Activated CD8-positive, alpha-beta memory T cell treated with anti-CD3 and anti-CD28 coated beads, Interleukin-2, amount 10 ng/mL, durations not matched to agents 7 days and 5 days (primary cell): ENCODE results near the gene CD36. TPM values are rescaled to one million over a fixed set of nuclear protein-coding genes. Genes with fewer than 3 reads are reported as not detected.

Source experiments
- ATAC-seq: fragments of 150-1000 bp; cut with Tn5 transposase; one replicate; pipeline ENCODE4 v1.10.0; 2021; ENCODE audit warnings: moderate library complexity
- CTCF ChIA-PET: fragments of 350-600 bp; sonication (Branson Sonifier 250); formaldehyde crosslinking; loops from one replicate; lab custom pipeline; 2021; ENCODE audit warnings: antibody characterized with exemption; lab: Charles Lee
- DNase-seq: peaks from one replicate; pipeline ENCODE4 v3.0.0-alpha.2; 2020
- H3K27ac Mint-ChIP-seq: one replicate; pipeline ENCODE4 v1.8.0; 2021; ENCODE audit warnings: mild to moderate bottlenecking, mixed read lengths
- H3K27me3 Mint-ChIP-seq: one replicate; pipeline ENCODE4 v1.8.0; 2021; ENCODE audit warnings: mixed read lengths
- H3K36me3 Mint-ChIP-seq: one replicate; pipeline ENCODE4 v1.8.0; 2021; ENCODE audit warnings: mild to moderate bottlenecking, mixed read lengths
- H3K4me1 Mint-ChIP-seq: one replicate; pipeline ENCODE4 v1.8.0; 2021; ENCODE audit warnings: mixed read lengths
- H3K4me3 Mint-ChIP-seq: one replicate; pipeline ENCODE4 v1.8.0; 2021; ENCODE audit warnings: mild to moderate bottlenecking, moderate library complexity, mixed read lengths
- H3K9me3 Mint-ChIP-seq: one replicate; pipeline ENCODE4 v1.8.0; 2022; ENCODE audit warnings: low read depth, mixed read lengths
- total RNA-seq, 2 experiments: library from RNA; stranded (reverse); gene quantifications; one replicate each; pipeline ENCODE4 v1.2.3, GENCODE V29; 2021

CD36 gene
- total RNA-seq, 2 experiments from 2014 or later, result not detected

DNA sequence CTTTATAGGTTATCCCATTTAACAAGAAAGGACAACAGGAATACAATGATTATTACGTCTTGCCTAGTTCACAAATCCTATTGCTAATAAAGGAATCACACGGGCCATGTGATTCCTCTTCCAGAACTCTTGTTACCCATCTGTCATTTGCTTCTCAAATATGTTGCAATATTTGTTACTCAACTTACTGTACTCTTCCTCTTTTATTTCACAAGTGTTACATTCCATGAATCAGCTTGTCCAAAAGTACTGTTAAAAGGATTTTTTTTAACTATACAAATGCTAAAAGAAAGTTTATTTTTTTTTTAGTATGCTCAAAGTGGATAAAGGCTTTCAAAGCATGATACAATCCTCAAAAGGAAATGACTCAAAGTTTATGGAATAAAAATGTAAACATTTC is 3.9 kb upstream of the CD36 start:
- no peaks in the 10 kb centered on the region for H3K36me3 Mint-ChIP-seq
- no peak overlapping the region for H3K4me3 Mint-ChIP-seq
- no peak for DNase-seq
- no peaks in the 10 kb centered on the region for H3K4me1 Mint-ChIP-seq
- H3K9me3 Mint-ChIP-seq, result no peaks in the 10 kb centered on the region
- no peak for ATAC-seq
- no peaks in the 10 kb centered on the region for H3K27me3 Mint-ChIP-seq
- CTCF ChIA-PET, result no interaction called here
- no peak overlapping the region for H3K27ac Mint-ChIP-seq

DNA sequence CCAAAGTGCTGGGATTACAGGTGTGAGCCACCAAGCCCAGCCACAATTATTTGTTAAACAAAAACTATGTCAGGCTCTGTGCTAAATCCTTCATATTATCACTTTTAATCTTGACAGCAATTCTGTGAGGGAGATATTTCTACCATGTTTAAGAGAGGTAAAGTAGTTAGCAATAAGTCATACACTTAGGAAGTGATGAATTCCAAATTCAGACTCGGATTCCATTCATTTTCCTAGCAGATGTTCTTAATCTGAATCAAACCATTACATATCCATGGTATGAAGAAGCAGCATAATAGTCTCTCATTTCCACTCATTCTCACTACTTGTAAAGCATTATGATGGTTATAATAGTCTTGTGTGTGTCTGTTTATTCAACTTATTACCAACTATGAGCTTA is 2.9 kb upstream of the CD36 start:
- no peak overlapping the region for H3K27ac Mint-ChIP-seq
- H3K27me3 Mint-ChIP-seq, result no peaks in the 10 kb centered on the region
- no peaks in the 10 kb centered on the region for H3K9me3 Mint-ChIP-seq
- DNase-seq (no peak), ATAC-seq (no peak)
- no peaks in the 10 kb centered on the region for H3K36me3 Mint-ChIP-seq
- CTCF ChIA-PET, result no interaction called here
- H3K4me3 Mint-ChIP-seq, result no peak overlapping the region
- no peaks in the 10 kb centered on the region for H3K4me1 Mint-ChIP-seq

DNA sequence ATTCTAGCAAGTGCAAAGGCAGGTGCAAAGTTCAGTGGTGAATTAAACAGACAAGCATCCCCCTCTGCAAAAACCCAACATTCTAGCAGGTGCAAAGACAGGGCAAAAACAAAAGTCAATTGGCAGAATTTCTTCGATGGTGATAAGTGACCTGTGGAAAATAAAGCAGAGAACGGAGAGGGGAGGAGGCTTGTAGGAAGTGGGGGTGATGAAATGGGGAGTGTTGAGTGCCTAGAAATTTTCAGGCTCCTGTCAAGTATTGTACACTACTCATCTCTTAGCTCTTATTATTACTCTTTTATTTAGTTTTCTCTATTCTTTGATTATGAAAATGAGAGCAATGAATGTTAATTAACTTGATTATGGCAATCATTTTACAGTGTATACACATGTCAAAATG is 2.4 kb upstream of the CD36 start:
- CTCF ChIA-PET, result no interaction called here
- Mint-ChIP-seq H3K4me1 (no peaks in the 10 kb centered on the region), H3K27ac (no peak overlapping the region), H3K9me3 (no peaks in the 10 kb centered on the region), H3K4me3 (no peak overlapping the region), H3K27me3 (no peaks in the 10 kb centered on the region), H3K36me3 (no peaks in the 10 kb centered on the region)
- DNase-seq, result no peak
- ATAC-seq, result no peak

GRCh38 chr7:80636709-80637108 is 1.7 kb upstream of the CD36 start:
- DNase-seq, result no peak
- Mint-ChIP-seq H3K36me3 (no peaks in the 10 kb centered on the region), H3K27ac (no peak overlapping the region), H3K27me3 (no peaks in the 10 kb centered on the region), H3K9me3 (no peaks in the 10 kb centered on the region), H3K4me1 (no peaks in the 10 kb centered on the region), H3K4me3 (no peak overlapping the region)
- no peak for ATAC-seq
- CTCF ChIA-PET, result no interaction called here

DNA sequence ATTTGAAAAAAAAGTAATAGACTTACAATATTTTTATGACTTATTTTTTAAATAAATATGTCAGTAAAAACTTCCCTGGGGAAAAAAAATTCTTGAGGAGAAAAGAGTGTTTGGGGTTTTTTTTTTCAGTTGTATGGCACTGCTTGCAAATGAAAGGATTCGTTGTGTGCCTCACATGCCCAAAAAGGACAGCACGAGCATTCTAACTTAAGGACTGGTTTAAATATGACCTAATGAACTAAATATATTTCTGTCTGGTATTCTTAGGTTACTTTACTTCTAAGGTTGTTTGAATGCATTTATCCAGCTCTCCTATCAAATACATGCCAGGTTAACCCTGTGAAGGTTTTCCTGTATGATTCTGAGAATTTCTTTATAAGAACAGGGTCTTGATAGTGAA is 988 bp upstream of the CD36 start:
- DNase-seq (no peak), ATAC-seq (no peak)
- Mint-ChIP-seq H3K36me3 (no peaks in the 10 kb centered on the region), H3K4me3 (no peak overlapping the region), H3K27ac (no peak overlapping the region), H3K4me1 (no peaks in the 10 kb centered on the region), H3K27me3 (no peaks in the 10 kb centered on the region), H3K9me3 (no peaks in the 10 kb centered on the region)
- CTCF ChIA-PET, result no interaction called here

DNA sequence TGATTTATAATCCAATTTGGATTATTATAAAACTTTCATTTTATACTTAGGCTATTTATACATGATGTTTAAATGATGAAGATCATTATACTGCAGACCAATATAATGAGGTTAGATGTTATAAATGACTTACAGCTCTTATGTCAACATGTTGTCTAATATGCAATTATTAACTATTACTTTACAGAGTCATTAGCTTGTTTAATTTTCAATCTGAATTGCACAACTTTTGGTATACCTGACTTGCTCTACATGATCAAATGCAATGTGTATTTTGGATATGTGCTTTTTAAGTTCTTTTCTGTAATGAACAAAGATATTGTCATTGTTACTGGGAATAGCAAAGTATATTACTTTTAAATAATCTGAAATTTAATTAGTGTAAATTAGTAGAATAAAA is 569 bp downstream of the CD36 start:
- no peaks in the 10 kb centered on the region for H3K36me3 Mint-ChIP-seq
- H3K27ac Mint-ChIP-seq, result no peak overlapping the region
- H3K4me3 Mint-ChIP-seq, result no peak overlapping the region
- ATAC-seq (no peak), DNase-seq (no peak)
- CTCF ChIA-PET, result no interaction called here
- no peaks in the 10 kb centered on the region for H3K27me3 Mint-ChIP-seq
- H3K4me1 Mint-ChIP-seq, result no peaks in the 10 kb centered on the region
- H3K9me3 Mint-ChIP-seq, result no peaks in the 10 kb centered on the region

DNA sequence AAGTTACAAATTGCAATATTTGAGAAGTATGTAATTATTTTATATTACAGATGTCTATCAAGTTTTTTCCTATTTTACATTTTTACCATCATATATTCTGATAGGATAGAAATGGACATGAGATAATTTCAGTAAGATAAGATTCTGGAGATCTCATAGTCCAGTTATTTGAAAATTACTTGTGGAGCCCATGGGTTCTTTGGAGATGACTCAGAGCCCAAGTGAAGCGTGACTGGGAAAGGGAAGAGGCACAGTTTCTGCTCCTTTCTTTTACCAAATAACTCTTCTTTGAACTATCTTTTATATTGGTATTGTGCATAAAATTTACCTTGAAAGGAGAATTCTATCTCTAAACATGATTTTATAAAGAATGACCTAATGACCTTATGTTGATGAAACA is 2.4 kb downstream of the CD36 start:
- Mint-ChIP-seq H3K27me3 (no peaks in the 10 kb centered on the region), H3K36me3 (no peaks in the 10 kb centered on the region), H3K4me1 (no peaks in the 10 kb centered on the region), H3K27ac (no peak overlapping the region), H3K9me3 (no peaks in the 10 kb centered on the region), H3K4me3 (no peak overlapping the region)
- CTCF ChIA-PET, result no interaction called here
- no peak for DNase-seq
- ATAC-seq, result no peak

GRCh38 chr7:80641548-80641947 is 3.1 kb downstream of the CD36 start:
- H3K27me3 Mint-ChIP-seq, result no peaks in the 10 kb centered on the region
- CTCF ChIA-PET, result no interaction called here
- DNase-seq, result no peak
- H3K9me3 Mint-ChIP-seq, result peaks cover 3% of the 10 kb centered on the region
- ATAC-seq, result no peak
- H3K27ac Mint-ChIP-seq, result no peak overlapping the region
- no peaks in the 10 kb centered on the region for H3K4me1 Mint-ChIP-seq
- H3K36me3 Mint-ChIP-seq, result no peaks in the 10 kb centered on the region
- no peak overlapping the region for H3K4me3 Mint-ChIP-seq

DNA sequence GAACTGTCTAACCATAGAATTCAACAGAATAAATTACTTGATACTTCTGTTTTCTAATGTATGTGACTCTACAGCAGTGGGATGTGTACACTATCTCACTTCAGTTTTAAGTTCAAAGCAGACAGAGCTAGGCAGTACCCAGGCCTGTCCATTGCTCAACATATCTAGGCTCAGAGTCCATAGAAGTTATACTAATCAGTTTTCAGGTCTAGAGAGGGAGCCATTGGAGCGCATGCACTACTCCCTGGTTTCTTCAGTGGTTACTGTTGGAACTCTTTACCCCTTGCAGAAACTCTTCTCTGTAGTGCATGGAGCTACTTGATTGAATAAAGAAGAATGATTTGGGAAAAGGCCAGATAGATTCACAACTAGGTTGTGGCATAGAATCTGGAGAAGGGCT is 4.4 kb downstream of the CD36 start:
- Mint-ChIP-seq H3K27me3 (no peaks in the 10 kb centered on the region), H3K27ac (no peak overlapping the region), H3K9me3 (peaks cover 3% of the 10 kb centered on the region), H3K4me3 (no peak overlapping the region), H3K36me3 (no peaks in the 10 kb centered on the region), H3K4me1 (no peaks in the 10 kb centered on the region)
- CTCF ChIA-PET, result interaction anchor here (1.0 kb wide), 1 partner anchor 10 kb away, joined by 3 read pairs; no protein-coding TSS in a partner anchor
- no peak for DNase-seq
- no peak for ATAC-seq

GRCh38 chr7:80643336-80643915 is 5.0 kb downstream of the CD36 start:
- CTCF ChIA-PET, result interaction anchor here (1.0 kb wide), 1 partner anchor 11 kb away, joined by 3 read pairs; no protein-coding TSS in a partner anchor
- ATAC-seq, result no peak
- Mint-ChIP-seq H3K4me3 (no peak overlapping the region), H3K27ac (no peak overlapping the region), H3K4me1 (no peaks in the 10 kb centered on the region), H3K27me3 (no peaks in the 10 kb centered on the region), H3K9me3 (peaks cover 3% of the 10 kb centered on the region), H3K36me3 (no peaks in the 10 kb centered on the region)
- no peak for DNase-seq

DNA sequence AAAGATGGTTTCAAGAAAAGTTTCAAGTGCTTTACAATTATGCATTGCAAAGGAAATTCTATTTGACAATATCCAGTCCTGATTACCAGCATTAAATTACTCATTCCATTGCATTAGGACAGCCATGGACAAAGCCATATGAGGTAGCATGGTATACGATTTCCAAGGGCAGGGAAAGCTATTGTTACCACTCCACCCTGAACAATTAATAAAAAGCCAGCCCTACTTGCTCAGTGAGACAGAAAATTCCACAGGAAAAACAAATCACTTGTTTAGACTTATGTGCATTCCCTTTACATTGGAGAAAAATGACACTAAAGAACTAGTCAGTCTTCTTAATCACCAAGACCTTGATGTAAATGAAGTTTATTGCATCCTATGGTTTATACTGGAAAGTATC is 5.6 kb downstream of the CD36 start:
- Mint-ChIP-seq H3K27ac (no peak overlapping the region), H3K9me3 (peaks cover 3% of the 10 kb centered on the region), H3K27me3 (no peaks in the 10 kb centered on the region), H3K4me3 (no peak overlapping the region), H3K36me3 (no peaks in the 10 kb centered on the region), H3K4me1 (no peaks in the 10 kb centered on the region)
- DNase-seq (no peak), ATAC-seq (no peak)
- CTCF ChIA-PET, result no interaction called here

- H3K4me3 Mint-ChIP-seq, result no peak overlapping the region
- H3K36me3 Mint-ChIP-seq, result no peaks in the 10 kb centered on the region
- ATAC-seq (no peak), DNase-seq (no peak)
- no peaks in the 10 kb centered on the region for H3K4me1 Mint-ChIP-seq
- H3K9me3 Mint-ChIP-seq, result peaks cover 3% of the 10 kb centered on the region
- H3K27ac Mint-ChIP-seq, result no peak overlapping the region
- CTCF ChIA-PET, result no interaction called here
- no peaks in the 10 kb centered on the region for H3K27me3 Mint-ChIP-seq
Measured at GRCh38 chr7:80646083-80646865, 7.8 kb downstream of the CD36 start.

GRCh38 chr7:80647436-80647835 is 9.0 kb downstream of the CD36 start:
- DNase-seq (no peak), ATAC-seq (no peak)
- H3K4me3 Mint-ChIP-seq, result no peak overlapping the region
- H3K4me1 Mint-ChIP-seq, result no peaks in the 10 kb centered on the region
- H3K9me3 Mint-ChIP-seq, result peaks cover 3% of the 10 kb centered on the region
- CTCF ChIA-PET, result no interaction called here
- no peak overlapping the region for H3K27ac Mint-ChIP-seq
- no peaks in the 10 kb centered on the region for H3K27me3 Mint-ChIP-seq
- no peaks in the 10 kb centered on the region for H3K36me3 Mint-ChIP-seq

- no peak for ATAC-seq
- Mint-ChIP-seq H3K36me3 (no peaks in the 10 kb centered on the region), H3K4me1 (no peaks in the 10 kb centered on the region), H3K9me3 (peaks cover 3% of the 10 kb centered on the region), H3K27ac (no peak overlapping the region), H3K4me3 (no peak overlapping the region), H3K27me3 (no peaks in the 10 kb centered on the region)
- DNase-seq, result no peak
- CTCF ChIA-PET, result no interaction called here
Measured at GRCh38 chr7:80648031-80648600, 9.7 kb downstream of the CD36 start.
